HG03064 (cell line): ENCODE data around the gene CSNK1G3.
"Not testable (repeated sequence)": the region's sequence is repeated elsewhere in the genome, so short reads cannot be mapped to it uniquely, and the experiment has no call there.

ENCODE experiments used
- ATAC-seq: cut with Tn5 transposase; IDR thresholded peaks from one replicate; pipeline ENCODE4 v1.9.1; 2021; ENCODE audit warnings: low read depth; ENCODE audit not compliant: unreplicated experiment

Gene CSNK1G3

GRCh38 chr5:123628860-123629544 lies 117.0 kb downstream of the CSNK1G3 start:
- no peak for ATAC-seq

- ATAC-seq: no peak
Measured at GRCh38 chr5:123636006-123636405, 124.0 kb downstream of the CSNK1G3 start.

GRCh38 chr5:123637028-123637427 lies 125.1 kb downstream of the CSNK1G3 start:
- ATAC-seq: not testable (repeated sequence)

- ATAC-seq: no peak
Measured at GRCh38 chr5:123639244-123639643, 127.3 kb downstream of the CSNK1G3 start.

- ATAC-seq: no peak
Measured at GRCh38 chr5:123645024-123645603, 133.1 kb downstream of the CSNK1G3 start.

- no peak for ATAC-seq
Measured at GRCh38 chr5:123647066-123647465, 135.1 kb downstream of the CSNK1G3 start.

GRCh38 chr5:123651234-123651633 lies 139.3 kb downstream of the CSNK1G3 start:
- ATAC-seq: no peak

- no peak for ATAC-seq
Measured at GRCh38 chr5:123659011-123659410, 147.0 kb downstream of the CSNK1G3 start.

GRCh38 chr5:123659495-123659894 lies 147.5 kb downstream of the CSNK1G3 start:
- ATAC-seq: no peak

GRCh38 chr5:123664961-123665360 lies 153.0 kb downstream of the CSNK1G3 start:
- no peak for ATAC-seq

GRCh38 chr5:123665822-123666371 lies 153.9 kb downstream of the CSNK1G3 start:
- ATAC-seq: no peak
